HEK293 (cell line): ENCODE results near the gene TMC4.

Experiments
- CTCF ChIA-PET: fragments of 350-600 bp; formaldehyde crosslinking; extraction: SDS; loops from one replicate; lab custom pipeline; 2021; ENCODE audit warnings: antibody characterized with exemption; lab: Yijun Ruan, JAX
- POLR2A ChIA-PET: fragments of 300-600 bp; formaldehyde crosslinking; extraction: SDS; loops from one replicate; lab custom pipeline; 2020; ENCODE audit warnings: antibody characterized with exemption, inconsistent platforms; lab: Yijun Ruan, JAX
- H3K27ac ChIP-seq: fragments of 200-500 bp; sonication (Bioruptor generic); 2 replicates; pipeline ENCODE4 v1.5.1; 2014; ENCODE audit warnings: low read depth, low read length, control low read depth, inconsistent platforms; ENCODE audit errors: extremely low read depth
- H3K36me3 ChIP-seq, 2 experiments: fragments of 200-500 bp in 1 of 2; sonication (Bioruptor generic) in 1 of 2; 1 replicate in 1 of 2; 2 replicates in 1 of 2; pipeline ENCODE4 v1.5.1; 2014 to 2017; ENCODE audit warnings: inconsistent platforms in 2 of 2, low read length in 2 of 2; ENCODE audit not compliant: control insufficient read depth in 2 of 2, insufficient read depth in 1 of 2
- H3K4me1 ChIP-seq: fragments of 200-500 bp; sonication (Bioruptor generic); 2 replicates; pipeline ENCODE4 v1.5.1; 2014; ENCODE audit warnings: mild to moderate bottlenecking, low read length, inconsistent platforms; ENCODE audit not compliant: control insufficient read depth, insufficient read depth
- H3K4me3 ChIP-seq: 2 replicates; pipeline ENCODE4 v1.5.1; 2011; ENCODE audit warnings: low read depth, mild to moderate bottlenecking, control low read depth, low read length, moderate library complexity
- H3K9me3 ChIP-seq: fragments of 200-500 bp; sonication (Bioruptor generic); 2 replicates; pipeline ENCODE4 v1.5.1; 2014; ENCODE audit warnings: low read depth, low read length, inconsistent platforms; ENCODE audit not compliant: control insufficient read depth, insufficient read depth
- HOXC10 ChIP-seq: sonication (generic); formaldehyde crosslinking; IDR thresholded peaks from 2 replicates; pipeline ENCODE4 v1.8.1; 2023; ENCODE audit warnings: mild to moderate bottlenecking, missing genetic modification reagents
- KLF16 ChIP-seq: fragments of 450-650 bp; formaldehyde crosslinking; IDR thresholded peaks from 2 replicates; pipeline ENCODE4 v1.5.1; 2017; ENCODE audit warnings: missing biosample characterization, missing genetic modification characterization
- MYNN ChIP-seq: fragments of 450-650 bp; formaldehyde crosslinking; IDR thresholded peaks from 2 replicates; pipeline ENCODE4 v1.5.1; 2016; ENCODE audit warnings: missing biosample characterization, missing genetic modification characterization, borderline replicate concordance
- PRDM1 ChIP-seq: fragments of 450-650 bp; formaldehyde crosslinking; IDR thresholded peaks from 2 replicates; pipeline ENCODE4; 2016; ENCODE audit warnings: missing biosample characterization, missing genetic modification characterization
- YY2 ChIP-seq: fragments of 450-650 bp; formaldehyde crosslinking; IDR thresholded peaks from 2 replicates; pipeline ENCODE4 v1.5.1; 2016; ENCODE audit warnings: missing biosample characterization, missing genetic modification characterization
- ZFP3 ChIP-seq: fragments of 450-650 bp; formaldehyde crosslinking; IDR thresholded peaks from 2 replicates; pipeline ENCODE4 v1.5.1; 2016; ENCODE audit warnings: low read depth, missing biosample characterization, missing genetic modification characterization
- ZFP69B ChIP-seq: fragments of 450-650 bp; formaldehyde crosslinking; IDR thresholded peaks from 2 replicates; pipeline ENCODE4 v1.5.1; 2016; ENCODE audit warnings: missing biosample characterization, missing genetic modification characterization
- ZNF121 ChIP-seq: fragments of 450-650 bp; formaldehyde crosslinking; IDR thresholded peaks from 2 replicates; pipeline ENCODE4 v1.5.1; 2016; ENCODE audit warnings: missing biosample characterization, missing genetic modification characterization
- ZNF529 ChIP-seq: fragments of 450-650 bp; formaldehyde crosslinking; IDR thresholded peaks from 2 replicates; pipeline ENCODE4 v1.5.1; 2017; ENCODE audit warnings: missing genetic modification characterization, missing biosample characterization; ENCODE audit not compliant: insufficient replicate concordance
- ZNF571 ChIP-seq: fragments of 450-650 bp; formaldehyde crosslinking; IDR thresholded peaks from 2 replicates; pipeline ENCODE4 v1.5.0; 2017; ENCODE audit warnings: missing biosample characterization, missing genetic modification characterization
- ZNF707 ChIP-seq: fragments of 450-650 bp; formaldehyde crosslinking; IDR thresholded peaks from 2 replicates; pipeline ENCODE4 v1.5.1; 2016; ENCODE audit warnings: missing biosample characterization, missing genetic modification characterization
- ZNF76 ChIP-seq: fragments of 450-650 bp; formaldehyde crosslinking; IDR thresholded peaks from 2 replicates; pipeline ENCODE4; 2016; ENCODE audit warnings: low read depth, missing biosample characterization, missing genetic modification characterization, borderline replicate concordance
- ZXDB ChIP-seq: fragments of 450-650 bp; formaldehyde crosslinking; IDR thresholded peaks from 2 replicates; pipeline ENCODE4 v1.5.1; 2016; ENCODE audit warnings: missing biosample characterization, missing genetic modification characterization
- TF ChIP-seq, protein P1 (sequence below): fragments of 450-650 bp; formaldehyde crosslinking; optimal IDR thresholded peaks from 2 replicates; pipeline ENCODE3; 2016; ENCODE audit warnings: missing biosample characterization, mild to moderate bottlenecking, missing genetic modification characterization
- TF ChIP-seq, protein P2 (sequence below): fragments of 450-650 bp; formaldehyde crosslinking; IDR thresholded peaks from 2 replicates; pipeline ENCODE4 v1.5.1; 2016; ENCODE audit warnings: missing biosample characterization, missing genetic modification characterization
- TF ChIP-seq, protein P3 (sequence below): fragments of 450-650 bp; formaldehyde crosslinking; IDR thresholded peaks from 2 replicates; pipeline ENCODE4 v1.5.1; 2016; ENCODE audit warnings: missing biosample characterization, missing genetic modification characterization

The TMC4 gene

DNA sequence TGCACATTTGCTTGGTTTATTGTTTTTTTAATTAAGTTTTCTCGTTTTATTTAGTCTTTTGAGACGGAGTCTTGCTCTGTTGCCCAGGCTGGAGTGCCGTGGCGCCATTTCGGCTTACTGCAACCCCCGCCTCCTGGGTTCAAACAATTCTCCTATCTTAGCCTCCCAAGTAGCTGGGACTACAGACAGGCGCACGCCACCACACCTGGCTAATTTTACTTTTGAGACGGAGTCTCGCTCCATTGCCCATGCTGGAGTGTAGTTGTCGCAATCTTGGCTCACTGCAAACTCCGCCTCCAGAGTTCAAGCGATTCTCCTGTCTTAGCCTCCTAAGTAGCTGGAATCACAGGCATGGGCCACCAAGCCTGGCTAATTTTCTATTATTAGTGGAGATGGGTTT, 29.0 kb upstream of the TMC4 start:
- no peak overlapping the region for H3K27ac ChIP-seq
- POLR2A ChIA-PET, result interaction anchor here (1.1 to 6.8 kb wide), 8 partner anchors 10 to 1260 kb away, joined by 3 to 241 read pairs (median 8); partner anchors contain the start of genes CNOT3, MBOAT7, PRPF31 and TFPT
- peak overlapping the region; percentile 96 for H3K4me3 ChIP-seq
- TF ChIP-seq, protein P1, sequence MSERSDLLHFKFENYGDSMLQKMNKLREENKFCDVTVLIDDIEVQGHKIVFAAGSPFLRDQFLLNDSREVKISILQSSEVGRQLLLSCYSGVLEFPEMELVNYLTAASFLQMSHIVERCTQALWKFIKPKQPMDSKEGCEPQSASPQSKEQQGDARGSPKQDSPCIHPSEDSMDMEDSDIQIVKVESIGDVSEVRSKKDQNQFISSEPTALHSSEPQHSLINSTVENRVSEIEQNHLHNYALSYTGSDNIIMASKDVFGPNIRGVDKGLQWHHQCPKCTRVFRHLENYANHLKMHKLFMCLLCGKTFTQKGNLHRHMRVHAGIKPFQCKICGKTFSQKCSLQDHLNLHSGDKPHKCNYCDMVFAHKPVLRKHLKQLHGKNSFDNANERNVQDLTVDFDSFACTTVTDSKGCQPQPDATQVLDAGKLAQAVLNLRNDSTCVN, result no peak
- TF ChIP-seq ZNF121 (tag by site-specific recombination), result peak; percentile 50; the same call in 1 of the 2 replicates
- TF ChIP-seq, all 188 proteins: peak for 1
- H3K36me3 ChIP-seq, result peaks cover 50 to 67% of the 10 kb centered on the region in 2 experiments
- CTCF ChIA-PET, result interaction anchor here (1.1 kb wide), 1 partner anchor 31 kb away, joined by 4 read pairs; no protein-coding TSS in a partner anchor
- H3K9me3 ChIP-seq, result no peaks in the 10 kb centered on the region
- H3K4me1 ChIP-seq, result peaks cover 10% of the 10 kb centered on the region

DNA sequence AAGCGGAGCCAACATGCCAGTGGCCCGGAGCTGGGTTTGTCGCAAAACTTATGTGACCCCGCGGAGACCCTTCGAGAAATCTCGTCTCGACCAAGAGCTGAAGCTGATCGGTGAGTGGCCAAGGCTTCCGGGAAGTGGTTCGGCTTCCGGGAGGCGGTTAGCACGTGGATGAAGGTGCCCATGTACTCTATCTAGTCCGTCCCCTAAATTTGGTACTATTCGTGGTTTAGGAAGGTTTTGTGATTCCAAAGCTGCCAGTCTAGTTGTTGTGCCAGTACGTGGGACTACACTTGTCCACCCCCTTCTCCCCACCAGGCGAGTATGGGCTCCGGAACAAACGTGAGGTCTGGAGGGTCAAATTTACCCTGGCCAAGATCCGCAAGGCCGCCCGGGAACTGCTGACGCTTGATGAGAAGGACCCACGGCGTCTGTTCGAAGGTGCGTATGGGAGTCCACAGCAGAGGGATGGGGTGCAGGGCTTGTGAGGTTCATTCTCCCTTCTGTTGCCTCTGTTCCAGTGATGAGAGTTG, 28.3 kb upstream of the TMC4 start:
- peaks cover 10% of the 10 kb centered on the region for H3K4me1 ChIP-seq
- peak overlapping the region; percentile 73 for H3K27ac ChIP-seq
- TF ChIP-seq, protein P2, sequence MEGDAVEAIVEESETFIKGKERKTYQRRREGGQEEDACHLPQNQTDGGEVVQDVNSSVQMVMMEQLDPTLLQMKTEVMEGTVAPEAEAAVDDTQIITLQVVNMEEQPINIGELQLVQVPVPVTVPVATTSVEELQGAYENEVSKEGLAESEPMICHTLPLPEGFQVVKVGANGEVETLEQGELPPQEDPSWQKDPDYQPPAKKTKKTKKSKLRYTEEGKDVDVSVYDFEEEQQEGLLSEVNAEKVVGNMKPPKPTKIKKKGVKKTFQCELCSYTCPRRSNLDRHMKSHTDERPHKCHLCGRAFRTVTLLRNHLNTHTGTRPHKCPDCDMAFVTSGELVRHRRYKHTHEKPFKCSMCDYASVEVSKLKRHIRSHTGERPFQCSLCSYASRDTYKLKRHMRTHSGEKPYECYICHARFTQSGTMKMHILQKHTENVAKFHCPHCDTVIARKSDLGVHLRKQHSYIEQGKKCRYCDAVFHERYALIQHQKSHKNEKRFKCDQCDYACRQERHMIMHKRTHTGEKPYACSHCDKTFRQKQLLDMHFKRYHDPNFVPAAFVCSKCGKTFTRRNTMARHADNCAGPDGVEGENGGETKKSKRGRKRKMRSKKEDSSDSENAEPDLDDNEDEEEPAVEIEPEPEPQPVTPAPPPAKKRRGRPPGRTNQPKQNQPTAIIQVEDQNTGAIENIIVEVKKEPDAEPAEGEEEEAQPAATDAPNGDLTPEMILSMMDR (tag by site-specific recombination), result no peak
- TF ChIP-seq ZFP3, result no peak
- no peak for TF ChIP-seq ZNF571
- 0 out of 2 replicates have a peak, but pooled peaks have one; percentile 5 for TF ChIP-seq YY2 (tag by site-specific recombination)
- TF ChIP-seq HOXC10, result 0 out of 2 replicates have a peak, but pooled peaks have one; percentile 80
- peak; percentile 42; the same call in 1 of the 2 replicates for TF ChIP-seq ZNF76 (tag by site-specific recombination)
- peak overlapping the region; percentile 96 for H3K4me3 ChIP-seq
- CTCF ChIA-PET, result interaction anchor here (0.8 to 1.5 kb wide), 3 partner anchors 9 to 58 kb away, joined by 3 to 5 read pairs (median 4); no protein-coding TSS in a partner anchor
- peaks cover 47 to 61% of the 10 kb centered on the region in 2 experiments for H3K36me3 ChIP-seq
- POLR2A ChIA-PET, result interaction anchor here (0.6 to 6.8 kb wide), 25 partner anchors 8 to 1261 kb away, joined by 3 to 241 read pairs (median 4); partner anchors contain the start of genes CNOT3, LENG1, LENG8 and MBOAT7
- no peaks in the 10 kb centered on the region for H3K9me3 ChIP-seq

DNA sequence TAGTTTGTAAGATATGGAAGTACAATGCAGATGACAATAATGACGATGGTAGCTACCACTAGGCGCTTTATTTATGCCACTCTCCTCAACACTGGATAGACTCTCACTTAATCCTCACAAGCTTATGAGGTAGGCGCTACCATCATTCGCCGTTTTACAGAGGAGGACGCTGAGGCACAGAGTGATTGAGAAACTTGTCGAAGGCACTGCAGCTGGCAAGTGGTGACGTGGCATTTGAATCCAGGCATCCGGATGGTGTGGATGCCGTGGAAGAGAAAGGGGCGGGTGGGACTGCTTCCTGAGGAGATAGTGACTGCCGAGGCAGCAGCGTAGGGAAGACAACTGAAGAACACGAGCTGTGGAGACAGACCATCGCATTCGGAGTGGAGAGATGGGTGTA, 26.4 kb upstream of the TMC4 start:
- Histone ChIP-seq H3K4me1 (peaks cover 10% of the 10 kb centered on the region), H3K36me3 (peaks cover 40 to 54% of the 10 kb centered on the region in 2 experiments), H3K27ac (no peak overlapping the region), H3K4me3 (no peak overlapping the region), H3K9me3 (no peaks in the 10 kb centered on the region)
- TF ChIP-seq ZXDB (tag by site-specific recombination) (no peak), ZNF707 (tag by site-specific recombination) (no peak), ZNF76 (tag by site-specific recombination) (no peak), PRDM1 (tag by site-specific recombination) (0 out of 2 replicates have a peak, but pooled peaks have one; percentile 29), MYNN (tag by site-specific recombination) (no peak), ZFP69B (no peak), KLF16 (tag by site-specific recombination) (no peak), ZNF529 (tag by site-specific recombination) (no peak)
- TF ChIP-seq, protein P3, sequence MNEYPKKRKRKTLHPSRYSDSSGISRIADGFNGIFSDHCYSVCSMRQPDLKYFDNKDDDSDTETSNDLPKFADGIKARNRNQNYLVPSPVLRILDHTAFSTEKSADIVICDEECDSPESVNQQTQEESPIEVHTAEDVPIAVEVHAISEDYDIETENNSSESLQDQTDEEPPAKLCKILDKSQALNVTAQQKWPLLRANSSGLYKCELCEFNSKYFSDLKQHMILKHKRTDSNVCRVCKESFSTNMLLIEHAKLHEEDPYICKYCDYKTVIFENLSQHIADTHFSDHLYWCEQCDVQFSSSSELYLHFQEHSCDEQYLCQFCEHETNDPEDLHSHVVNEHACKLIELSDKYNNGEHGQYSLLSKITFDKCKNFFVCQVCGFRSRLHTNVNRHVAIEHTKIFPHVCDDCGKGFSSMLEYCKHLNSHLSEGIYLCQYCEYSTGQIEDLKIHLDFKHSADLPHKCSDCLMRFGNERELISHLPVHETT (tag by site-specific recombination), result no peak
- POLR2A ChIA-PET, result interaction anchor here (1.4 to 6.8 kb wide), 4 partner anchors 8 to 61 kb away, joined by 3 to 241 read pairs (median 11); partner anchors contain the start of genes LENG1, MBOAT7 and TSEN34
- CTCF ChIA-PET, result interaction anchor here (1.1 kb wide), 3 partner anchors 9 to 66 kb away, joined by 3 to 4 read pairs (median 3); partner anchors contain the start of gene TSEN34
